NCI-H2196 treated with DMSO at 0.1 percent for 48 hours (cell line): ENCODE data around the gene DACH1.

Experiments used
- DNase-seq: peaks from one replicate; lab custom pipeline; 2025; ENCODE audit not compliant: unreplicated experiment; lab: John Stamatoyannopoulos, UW

Gene DACH1

GRCh38 chr13:71714802-71715375 is 152.1 kb downstream of the DACH1 start:
- DNase-seq, result no peak

- DNase-seq, result no peak
Observed at GRCh38 chr13:71712988-71713653, 153.9 kb downstream of the DACH1 start.

- DNase-seq, result no peak
Observed at GRCh38 chr13:71704656-71705055, 162.3 kb downstream of the DACH1 start.

- DNase-seq, result no peak
Observed at GRCh38 chr13:71703138-71703537, 163.9 kb downstream of the DACH1 start.

- DNase-seq, result no peak
Observed at GRCh38 chr13:71702253-71702652, 164.8 kb downstream of the DACH1 start.

GRCh38 chr13:71701741-71702140 is 165.3 kb downstream of the DACH1 start:
- no peak for DNase-seq

- DNase-seq, result no peak
Observed at GRCh38 chr13:71699342-71699741, 167.7 kb downstream of the DACH1 start.

GRCh38 chr13:71695662-71696061 is 171.3 kb downstream of the DACH1 start:
- DNase-seq, result no peak

- no peak for DNase-seq
Observed at GRCh38 chr13:71685072-71685471, 181.9 kb downstream of the DACH1 start.

- no peak for DNase-seq
Observed at GRCh38 chr13:71681901-71682613, 184.9 kb downstream of the DACH1 start.

- DNase-seq, result no peak
Observed at GRCh38 chr13:71677124-71677523, 189.9 kb downstream of the DACH1 start.

GRCh38 chr13:71672512-71672911 is 194.5 kb downstream of the DACH1 start:
- no peak for DNase-seq

- DNase-seq, result no peak
Observed at GRCh38 chr13:71663431-71663830, 203.6 kb downstream of the DACH1 start.

GRCh38 chr13:71661921-71662320 is 205.1 kb downstream of the DACH1 start:
- DNase-seq, result no peak

- DNase-seq, result no peak
Observed at GRCh38 chr13:71659404-71659803, 207.6 kb downstream of the DACH1 start.

- no peak for DNase-seq
Observed at GRCh38 chr13:71645467-71645866, 221.5 kb downstream of the DACH1 start.

- DNase-seq, result no peak
Observed at GRCh38 chr13:71644579-71644978, 222.4 kb downstream of the DACH1 start.

- no peak for DNase-seq
Observed at GRCh38 chr13:71643448-71643860, 223.6 kb downstream of the DACH1 start.

- no peak for DNase-seq
Observed at GRCh38 chr13:71638751-71639150, 228.3 kb downstream of the DACH1 start.

GRCh38 chr13:71634602-71635443 is 232.2 kb downstream of the DACH1 start:
- no peak for DNase-seq

- DNase-seq, result no peak
Observed at GRCh38 chr13:71634182-71634581, 232.8 kb downstream of the DACH1 start.
